ENCODE data around the gene MANF.

MANF gene

GRCh38 chr3:51436998-51437639, 52.0 kb downstream of the MANF start:
- DNase-seq, result no peak

Measured in activated CD4-positive, CD25-positive, alpha-beta regulatory T cell (primary cell).